ENCODE data around the gene BSX.

The BSX gene

DNA sequence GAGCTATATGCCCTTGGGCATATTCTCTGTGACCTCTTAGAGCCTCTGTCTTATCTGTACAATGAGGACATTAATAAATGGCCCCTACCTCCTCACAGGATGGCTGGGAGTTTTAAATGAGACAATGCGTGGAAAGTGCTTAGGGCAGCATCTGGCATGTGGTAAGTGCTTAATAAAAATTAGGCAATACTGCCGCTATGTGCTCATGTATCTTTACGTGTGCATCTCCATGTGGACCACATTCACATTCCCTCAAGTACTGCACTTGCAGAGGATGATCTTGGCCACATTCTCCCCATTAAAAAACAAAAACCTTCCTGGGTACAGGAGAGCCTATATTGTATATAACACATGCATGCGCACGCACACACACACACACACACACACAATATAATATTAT lies 19.1 kb upstream of the BSX start:
- no peaks in the 10 kb centered on the region for H4K20me1 ChIP-seq (ENCODE audit: insufficient read depth, low read length, poor library complexity, severe bottlenecking)
- H3K9me2 ChIP-seq (replicated peaks; ENCODE audit: low read depth, low read length) = no peaks in the 10 kb centered on the region
- no peak overlapping the region for H3K9ac ChIP-seq (ENCODE audit: low read depth, low read length, poor library complexity, severe bottlenecking)
- no peak overlapping the region for H3K4me3 ChIP-seq (ENCODE audit: low read length, poor library complexity, severe bottlenecking)
- no peak overlapping the region for H3K4me2 ChIP-seq (ENCODE audit: low read depth, low read length, poor library complexity, severe bottlenecking)
- H2AFZ ChIP-seq (ENCODE audit: low read length) = no peak overlapping the region
- H3K79me2 ChIP-seq (ENCODE audit: insufficient read depth, low read length) = no peaks in the 10 kb centered on the region
- no peaks in the 10 kb centered on the region for H3F3A ChIP-seq (ENCODE audit: low read depth)
- no peaks in the 10 kb centered on the region for H3K9me3 ChIP-seq (ENCODE audit: insufficient read depth, low read depth, low read length)
- H3K36me3 ChIP-seq (ENCODE audit: insufficient read depth, low read length) = no peaks in the 10 kb centered on the region
- no peaks in the 10 kb centered on the region for H3K4me1 ChIP-seq (ENCODE audit: insufficient read depth, low read length, poor library complexity, severe bottlenecking)
- H3K27me3 ChIP-seq (ENCODE audit: insufficient read depth, low read length, poor library complexity, severe bottlenecking) = no peaks in the 10 kb centered on the region
- TF ChIP-seq, protein P1, sequence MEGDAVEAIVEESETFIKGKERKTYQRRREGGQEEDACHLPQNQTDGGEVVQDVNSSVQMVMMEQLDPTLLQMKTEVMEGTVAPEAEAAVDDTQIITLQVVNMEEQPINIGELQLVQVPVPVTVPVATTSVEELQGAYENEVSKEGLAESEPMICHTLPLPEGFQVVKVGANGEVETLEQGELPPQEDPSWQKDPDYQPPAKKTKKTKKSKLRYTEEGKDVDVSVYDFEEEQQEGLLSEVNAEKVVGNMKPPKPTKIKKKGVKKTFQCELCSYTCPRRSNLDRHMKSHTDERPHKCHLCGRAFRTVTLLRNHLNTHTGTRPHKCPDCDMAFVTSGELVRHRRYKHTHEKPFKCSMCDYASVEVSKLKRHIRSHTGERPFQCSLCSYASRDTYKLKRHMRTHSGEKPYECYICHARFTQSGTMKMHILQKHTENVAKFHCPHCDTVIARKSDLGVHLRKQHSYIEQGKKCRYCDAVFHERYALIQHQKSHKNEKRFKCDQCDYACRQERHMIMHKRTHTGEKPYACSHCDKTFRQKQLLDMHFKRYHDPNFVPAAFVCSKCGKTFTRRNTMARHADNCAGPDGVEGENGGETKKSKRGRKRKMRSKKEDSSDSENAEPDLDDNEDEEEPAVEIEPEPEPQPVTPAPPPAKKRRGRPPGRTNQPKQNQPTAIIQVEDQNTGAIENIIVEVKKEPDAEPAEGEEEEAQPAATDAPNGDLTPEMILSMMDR (conservative IDR thresholded peaks at IDR 0.05; ENCODE audit: low read length) = no peak
- TF ChIP-seq EZH2phosphoT487 (IDR thresholded peaks at IDR 0.05; ENCODE audit: borderline replicate concordance) = no peak

DNA sequence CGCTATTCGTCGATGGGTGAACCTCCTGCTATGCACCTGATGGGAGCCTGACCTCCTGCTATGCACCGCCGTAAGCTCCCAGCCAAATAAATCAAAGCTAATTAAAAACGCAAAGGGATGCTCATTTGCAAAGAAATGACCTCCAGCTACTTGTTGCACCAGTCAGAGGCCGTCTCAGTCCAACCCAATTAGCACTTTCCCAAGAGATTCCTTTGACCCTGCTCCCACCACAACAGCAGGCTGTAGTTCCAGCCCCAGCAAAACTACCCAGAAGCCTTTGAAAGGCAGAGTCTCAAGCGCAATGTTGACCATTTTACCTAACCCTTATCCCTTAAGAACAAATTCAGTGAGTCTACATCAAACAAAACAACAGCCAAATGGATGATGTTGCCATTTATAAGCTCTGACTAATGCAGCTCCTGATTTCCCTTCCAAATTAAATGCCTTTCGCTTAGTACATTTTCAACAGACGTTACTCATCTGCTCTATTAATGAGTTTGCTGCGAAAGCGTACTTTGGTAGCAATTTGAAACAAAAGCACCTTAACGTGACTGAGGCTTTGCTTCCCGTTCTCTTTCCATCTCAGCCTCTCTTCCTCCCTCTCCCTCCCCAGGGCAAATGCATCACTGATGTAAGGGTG lies 17.2 kb upstream of the BSX start:
- Histone ChIP-seq H2AFZ (ENCODE audit: low read length) (no peak overlapping the region), H3K9ac (ENCODE audit: low read depth, low read length, poor library complexity, severe bottlenecking) (no peak overlapping the region)

DNA sequence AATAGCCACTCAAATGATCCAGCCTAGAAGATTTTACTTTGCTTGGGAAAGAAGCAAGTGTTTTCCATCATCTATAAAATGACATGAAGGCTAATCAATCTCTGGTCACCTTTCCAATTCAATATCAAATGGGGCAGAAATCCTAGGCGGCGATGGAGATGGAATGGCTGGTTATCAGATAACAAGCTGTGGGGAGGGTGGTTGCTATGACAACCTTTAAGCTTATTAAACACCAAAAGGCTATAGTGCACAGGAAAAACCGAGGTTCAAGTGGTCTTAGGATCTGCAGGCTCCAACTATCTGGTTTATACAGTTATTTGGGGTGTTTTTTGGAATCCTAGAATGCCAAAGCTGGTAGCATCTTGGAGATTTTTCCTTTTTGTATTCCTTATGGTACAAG lies 13.9 kb upstream of the BSX start:
- H3K36me3 ChIP-seq (ENCODE audit: insufficient read depth, low read length) = no peaks in the 10 kb centered on the region
- H3K4me2 ChIP-seq (ENCODE audit: low read depth, low read length, poor library complexity, severe bottlenecking) = no peak overlapping the region
- no peak for TF ChIP-seq EZH2phosphoT487 (IDR thresholded peaks at IDR 0.05; ENCODE audit: borderline replicate concordance)
- TF ChIP-seq, protein P1 (conservative IDR thresholded peaks at IDR 0.05; ENCODE audit: low read length) = no peak
- H3K9ac ChIP-seq (ENCODE audit: low read depth, low read length, poor library complexity, severe bottlenecking) = no peak overlapping the region
- no peaks in the 10 kb centered on the region for H3K27me3 ChIP-seq (ENCODE audit: insufficient read depth, low read length, poor library complexity, severe bottlenecking)
- H4K20me1 ChIP-seq (ENCODE audit: insufficient read depth, low read length, poor library complexity, severe bottlenecking) = no peaks in the 10 kb centered on the region
- H3K4me1 ChIP-seq (ENCODE audit: insufficient read depth, low read length, poor library complexity, severe bottlenecking) = no peaks in the 10 kb centered on the region
- H3K9me3 ChIP-seq (ENCODE audit: insufficient read depth, low read depth, low read length) = no peaks in the 10 kb centered on the region
- no peak overlapping the region for H3K4me3 ChIP-seq (ENCODE audit: low read length, poor library complexity, severe bottlenecking)
- no peaks in the 10 kb centered on the region for H3F3A ChIP-seq (ENCODE audit: low read depth)
- no peaks in the 10 kb centered on the region for H3K79me2 ChIP-seq (ENCODE audit: insufficient read depth, low read length)
- no peaks in the 10 kb centered on the region for H3K9me2 ChIP-seq (replicated peaks; ENCODE audit: low read depth, low read length)
- no peak overlapping the region for H2AFZ ChIP-seq (ENCODE audit: low read length)

More for the DNA sequence above, 17.2 kb upstream of the BSX start:
- H4K20me1 ChIP-seq (ENCODE audit: insufficient read depth, low read length, poor library complexity, severe bottlenecking) = no peaks in the 10 kb centered on the region
- H3K4me2 ChIP-seq (ENCODE audit: low read depth, low read length, poor library complexity, severe bottlenecking) = no peak overlapping the region
- no peaks in the 10 kb centered on the region for H3K9me3 ChIP-seq (ENCODE audit: insufficient read depth, low read depth, low read length)
- H3K4me3 ChIP-seq (ENCODE audit: low read length, poor library complexity, severe bottlenecking) = no peak overlapping the region
- TF ChIP-seq, protein P1 (conservative IDR thresholded peaks at IDR 0.05; ENCODE audit: low read length) = no peak
- no peak for TF ChIP-seq EZH2phosphoT487 (IDR thresholded peaks at IDR 0.05; ENCODE audit: borderline replicate concordance)
- H3K9me2 ChIP-seq (replicated peaks; ENCODE audit: low read depth, low read length) = no peaks in the 10 kb centered on the region
- no peaks in the 10 kb centered on the region for H3K79me2 ChIP-seq (ENCODE audit: insufficient read depth, low read length)
- no peaks in the 10 kb centered on the region for H3F3A ChIP-seq (ENCODE audit: low read depth)
- H3K27me3 ChIP-seq (ENCODE audit: insufficient read depth, low read length, poor library complexity, severe bottlenecking) = no peaks in the 10 kb centered on the region
- no peaks in the 10 kb centered on the region for H3K4me1 ChIP-seq (ENCODE audit: insufficient read depth, low read length, poor library complexity, severe bottlenecking)
- no peaks in the 10 kb centered on the region for H3K36me3 ChIP-seq (ENCODE audit: insufficient read depth, low read length)

Measured in Loucy (cell line).